Left lung (tissue), 10 donors: ENCODE measurements around the gene ADAMTS2. TPM values are rescaled to one million over a fixed set of nuclear protein-coding genes. Genes with fewer than 3 reads are reported as not detected.
A peak's percentile ranks its signal among the peaks of the same experiment; 100 is the strongest.

Source experiments
- ATAC-seq: fragments of 200-7000 bp; cut with Tn5 transposase; one replicate; pipeline ENCODE4 v1.9.1; 2020; ENCODE audit warnings: moderate library complexity
- DNase-seq, 4 donors: peaks; one replicate each; pipeline ENCODE4 v3.0.0-alpha.2; 2013 to 2020
- H3K27ac ChIP-seq, 2 donors: fragments of 200-600 bp; sonication (generic) in 1 of 2; one replicate each; pipeline versions ENCODE4 v1.5.0 to v1.8.0; 2020 to 2021
- H3K27me3 ChIP-seq, 2 donors: fragments of 200-600 bp; sonication (generic) in 1 of 2; one replicate each; pipeline versions ENCODE4 v1.5.0 to v1.8.0; 2020 to 2021
- H3K36me3 ChIP-seq, 2 donors: fragments of 200-600 bp; sonication (generic) in 1 of 2; one replicate each; pipeline versions ENCODE4 v1.5.0 to v1.8.0; 2020 to 2021
- H3K4me1 ChIP-seq, 2 donors: fragments of 200-600 bp; one replicate each; pipeline ENCODE4 v1.8.0; 2021
- H3K4me3 ChIP-seq, 2 donors: fragments of 200-600 bp; sonication (generic) in 1 of 2; one replicate each; pipeline versions ENCODE4 v1.5.0 to v1.8.0; 2020 to 2021; ENCODE audit warnings: mild to moderate bottlenecking in 1 of 2
- H3K9me3 ChIP-seq, 2 donors: fragments of 200-600 bp; sonication (generic) in 1 of 2; one replicate each; pipeline versions ENCODE4 v1.5.0 to v1.8.0; 2020 to 2021
- CTCF ChIP-seq, 2 donors: fragments of 200-600 bp; sonication (generic) in 1 of 2; IDR thresholded peaks; one replicate each; pipeline versions ENCODE4 v1.5.0 to v1.8.0; 2021; ENCODE audit warnings: antibody characterized with exemption in 2 of 2
- intact Hi-C, 2 donors: fragments of 100-400 bp; cut with DNase I; formaldehyde crosslinking; loops; one replicate each; pipeline versions ENCODE4 v1.11.2 to v1.14.2; 2022
- polyA plus RNA-seq, 6 donors: library from polyadenylated mRNA; unstranded; fragments of 120-200 nt; gene quantifications; one replicate each; pipeline ENCODE4 v1.2.1, GENCODE V29; 2013; ENCODE audit not compliant: insufficient read length in 6 of 6
- total RNA-seq, 2 donors: library from RNA; stranded (reverse); fragmentation: NEBNext Ultra II Directional; extraction: Animal tissue kit (Norgen Biotek cat#: 25700); gene quantifications; one replicate each; pipeline ENCODE4 v1.2.1, GENCODE V29; 2021
- donor health status: DM: no; HTN: yes; CAD: no.
- donor health status: DM: no; HTN: no; CAD: no.

Gene ADAMTS2
- total and polyA plus RNA-seq, 8 donors, result 27.5 to 68.2 (median 36.0) TPM

- Histone ChIP-seq H3K4me3 (no peak overlapping the region), H3K27me3 (peaks cover 0 to 9% of the 10 kb centered on the region in 2 donors), H3K36me3 (peaks cover 0 to 27% of the 10 kb centered on the region in 2 donors), H3K9me3 (no peaks in the 10 kb centered on the region), H3K27ac (no peak overlapping the region), H3K4me1 (no peaks in the 10 kb centered on the region)
- DNase-seq, result peak in 1 of 4 donors; percentile 42
- intact Hi-C loops, result no loop called here
- no peak for ATAC-seq
- no peak for TF ChIP-seq CTCF (IDR thresholded peaks at IDR 0.05)
These were observed 213.2 kb downstream of the ADAMTS2 start for GRCh38 chr5:179131886-179132585.

GRCh38 chr5:179131321-179131835 is 213.9 kb downstream of the ADAMTS2 start:
- ATAC-seq (no peak), DNase-seq (no peak)
- no peaks in the 10 kb centered on the region for H3K9me3 ChIP-seq
- no peaks in the 10 kb centered on the region for H3K4me1 ChIP-seq
- peaks cover 0 to 27% of the 10 kb centered on the region in 2 donors for H3K36me3 ChIP-seq
- H3K27ac ChIP-seq, result no peak overlapping the region
- no peak for TF ChIP-seq CTCF (IDR thresholded peaks at IDR 0.05)
- H3K4me3 ChIP-seq, result no peak overlapping the region
- intact Hi-C loops, result no loop called here
- peaks cover 0 to 9% of the 10 kb centered on the region in 2 donors for H3K27me3 ChIP-seq

- peaks cover 0 to 11% of the 10 kb centered on the region in 2 donors for H3K9me3 ChIP-seq
- ATAC-seq, result no peak
- no peaks in the 10 kb centered on the region for H3K4me1 ChIP-seq
- peaks cover 0 to 4% of the 10 kb centered on the region in 2 donors for H3K27me3 ChIP-seq
- H3K4me3 ChIP-seq, result no peak overlapping the region
- intact Hi-C loops, result no loop called here
- H3K36me3 ChIP-seq, result peaks cover 0 to 36% of the 10 kb centered on the region in 2 donors
- peak in 1 of 4 donors; percentile 55 for DNase-seq
- H3K27ac ChIP-seq, result no peak overlapping the region
- no peak for TF ChIP-seq CTCF (IDR thresholded peaks at IDR 0.05)
These were observed 215.1 kb downstream of the ADAMTS2 start for GRCh38 chr5:179130101-179130681.

- Histone ChIP-seq H3K4me3 (no peak overlapping the region), H3K4me1 (no peaks in the 10 kb centered on the region), H3K27ac (no peak overlapping the region), H3K27me3 (peaks cover 0 to 4% of the 10 kb centered on the region in 2 donors), H3K9me3 (peaks cover 0 to 17% of the 10 kb centered on the region in 2 donors), H3K36me3 (peaks cover 0 to 41% of the 10 kb centered on the region in 2 donors)
- no peak for ATAC-seq
- no peak for TF ChIP-seq CTCF (IDR thresholded peaks at IDR 0.05)
- intact Hi-C loops, result no loop called here
- DNase-seq, result peak in 1 of 4 donors; percentile 55
These were observed 215.6 kb downstream of the ADAMTS2 start for GRCh38 chr5:179129607-179130071.

GRCh38 chr5:179128976-179129375 is 216.3 kb downstream of the ADAMTS2 start:
- H3K9me3 ChIP-seq, result peaks cover 0 to 22% of the 10 kb centered on the region in 2 donors
- no peak overlapping the region for H3K27ac ChIP-seq
- peaks cover 0 to 4% of the 10 kb centered on the region in 2 donors for H3K27me3 ChIP-seq
- ATAC-seq, result no peak
- intact Hi-C loops, result no loop called here
- no peak for TF ChIP-seq CTCF (IDR thresholded peaks at IDR 0.05)
- no peaks in the 10 kb centered on the region for H3K4me1 ChIP-seq
- DNase-seq, result peak in 1 of 4 donors; percentile 58
- peaks cover 0 to 41% of the 10 kb centered on the region in 2 donors for H3K36me3 ChIP-seq
- H3K4me3 ChIP-seq, result no peak overlapping the region
